ENCODE data around the gene RABAC1. TPM values are rescaled to one million over a fixed set of nuclear protein-coding genes. Genes with fewer than 3 reads are reported as not detected.
A peak's percentile ranks its signal among the peaks of the same experiment; 100 is the strongest.

Gene RABAC1
- 100 to 1,000 TPM in 1 of 2 experiments, 10 to 100 TPM in 1; 96.0 to 102 TPM for total RNA-seq
- 104 TPM for polyA plus RNA-seq (2013, experiment 1 of 2)
- 88.5 TPM for polyA plus RNA-seq (2013, experiment 2 of 2)
- total RNA-seq, result 2.7 to 19.0 (median 8.9) reads per million in 172 experiments

DNA sequence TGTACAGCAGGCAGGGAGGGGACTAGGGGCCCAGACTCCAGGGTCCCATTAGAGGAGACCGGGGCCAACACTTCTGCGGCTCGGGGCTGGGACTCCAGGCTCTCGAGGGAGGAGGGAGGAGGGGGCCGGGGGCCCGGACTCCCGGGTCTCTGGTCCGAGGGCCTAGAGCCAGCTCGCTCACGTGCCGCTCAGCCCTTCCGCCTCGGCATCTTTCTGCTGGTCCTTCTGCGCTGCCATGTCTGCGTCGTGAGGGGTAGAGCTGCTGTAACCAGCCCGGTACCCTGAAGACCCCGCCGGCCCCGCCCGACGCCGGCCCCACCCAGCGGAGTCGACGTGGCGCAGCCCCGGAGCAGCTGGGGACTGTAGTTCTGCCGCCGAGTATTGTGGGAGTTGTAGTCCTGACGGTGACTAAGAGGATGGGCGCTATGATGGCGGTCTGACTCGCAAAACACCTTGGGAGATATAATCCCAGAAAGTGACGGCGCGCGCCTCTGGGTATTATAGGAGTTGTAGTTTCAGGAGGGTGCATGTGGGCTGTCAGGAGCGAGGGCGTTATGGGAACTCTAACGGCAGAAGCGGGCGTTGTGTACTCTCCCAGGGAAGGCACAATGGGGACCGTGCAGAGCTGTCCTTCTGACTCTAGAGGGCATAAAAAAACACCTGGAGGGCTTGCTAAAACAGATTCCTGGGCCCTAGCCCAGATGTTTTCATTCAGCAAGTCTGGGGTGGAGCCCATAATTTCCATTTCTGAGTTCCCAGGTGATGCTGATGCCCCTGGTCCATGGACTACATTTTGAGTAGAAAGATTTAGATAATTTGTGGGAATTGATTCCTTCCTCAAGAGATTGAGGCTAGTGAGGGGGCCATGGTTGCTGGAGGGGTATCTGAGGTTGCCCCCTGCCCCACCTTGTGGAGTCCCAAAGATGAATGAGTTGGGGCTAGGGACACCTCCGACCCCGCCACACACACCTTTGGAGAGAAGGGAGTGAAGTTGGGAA, at the start of gene RABAC1:
TSS of gene RABAC1 (minus strand) at position 266 of the 998 bp plus-strand sequence. CDS start at position 237, 29 bp downstream.
- DNase-seq (peak; percentile 76 to 93 (median 86)), ATAC-seq (ENCODE audit: poor library complexity) (peak; percentile 85)
- Mint-ChIP-seq H3K27ac (peak within 1 kb of the TSS; percentile 78), H3K4me3 (peak within 1 kb of the TSS; percentile 91), H3K36me3 (ENCODE audit: low read depth) (peaks cover 13% of the 10 kb centered on the region), H3K27me3 (no peaks in the 10 kb centered on the region), H3K4me1 (ENCODE audit: low read depth) (peaks cover 23% of the 10 kb centered on the region), H3K9me3 (no peaks in the 10 kb centered on the region)
- peaks cover 24% of the 10 kb centered on the region for H3K4me1 ChIP-seq (ENCODE audit: insufficient read depth, low read length)
- peak within 1 kb of the TSS; percentile 93 for H3K4me3 ChIP-seq (ENCODE audit: low read length)
- H3K36me3 ChIP-seq (ENCODE audit: insufficient read depth, low read length), result peaks cover 11% of the 10 kb centered on the region
- POLR2A ChIA-PET, result interaction anchor here (1.0 to 4.0 kb wide), 11 partner anchors 14 to 100 kb away, joined by 3 to 22 read pairs (median 5); partner anchors contain the start of gene RPS19
- H3K9me3 ChIP-seq (ENCODE audit: control insufficient read depth in 1 of 2, insufficient read depth in 1 of 2, low read length in 2 of 2), result no peaks in the 10 kb centered on the region
- no peaks in the 10 kb centered on the region for H3K27me3 ChIP-seq (ENCODE audit: control insufficient read depth in 1 of 2, insufficient read depth in 2 of 2, low read length in 2 of 2)
- CTCF ChIA-PET, result interaction anchor here (0.9 to 5.0 kb wide), 9 partner anchors 40 to 165 kb away, joined by 3 to 30 read pairs (median 5); partner anchors contain the start of gene RPS19
- no peak for TF ChIP-seq CTCF (IDR thresholded peaks at IDR 0.05)
- H3K27ac ChIP-seq (ENCODE audit: low read depth in 1 of 2, low read length in 2 of 2), result peak within 1 kb of the TSS; percentile 81 to 87
- intact Hi-C loops (cut with DNase I, micrococcal nuclease), result loop anchor here (1.0 to 5.0 kb wide), 4 partner anchors 14 to 118 kb away; partner anchors contain the start of genes RPS19 (in 1 of the 2) and ZNF574 (in 1 of the 2)

GRCh38 chr19:42006569-42006968, 47.4 kb upstream of the RABAC1 start:
- intact Hi-C loops (cut with DNase I, micrococcal nuclease), result loop anchor here in 1 of 2 experiments (10.0 kb wide), 1 partner anchor 282 kb away; no protein-coding TSS in a partner anchor
- no peak overlapping the region for H3K4me3 Mint-ChIP-seq

More at GRCh38 chr19:42006569-42006968, 47.4 kb upstream of the RABAC1 start:
- no peak overlapping the region for H3K27ac Mint-ChIP-seq
- Histone ChIP-seq H3K27ac (ENCODE audit: low read depth in 1 of 2, low read length in 2 of 2) (no peak overlapping the region), H3K4me3 (ENCODE audit: low read length) (no peak overlapping the region), H3K4me1 (ENCODE audit: insufficient read depth, low read length) (no peaks in the 10 kb centered on the region), H3K9me3 (ENCODE audit: control insufficient read depth in 1 of 2, insufficient read depth in 1 of 2, low read length in 2 of 2) (no peaks in the 10 kb centered on the region), H3K36me3 (ENCODE audit: insufficient read depth, low read length) (no peaks in the 10 kb centered on the region), H3K27me3 (ENCODE audit: control insufficient read depth in 1 of 2, insufficient read depth in 2 of 2, low read length in 2 of 2) (peaks cover 0 to 10% of the 10 kb centered on the region in 2 experiments)
- H3K9me3 Mint-ChIP-seq, result no peaks in the 10 kb centered on the region
- no peak for TF ChIP-seq CTCF (IDR thresholded peaks at IDR 0.05)
- DNase-seq, result no peak
- no peaks in the 10 kb centered on the region for H3K36me3 Mint-ChIP-seq (ENCODE audit: low read depth)
- H3K4me1 Mint-ChIP-seq (ENCODE audit: low read depth), result no peaks in the 10 kb centered on the region
- CTCF ChIA-PET, result no interaction called here
- H3K27me3 Mint-ChIP-seq, result peaks cover 31% of the 10 kb centered on the region
- no peak for ATAC-seq (ENCODE audit: poor library complexity)
- POLR2A ChIA-PET, result no interaction called here
